Type B pancreatic cell (in vitro differentiated cells): ENCODE data around the gene PAFAH2. TPM values are rescaled to one million over a fixed set of nuclear protein-coding genes. Genes with fewer than 3 reads are reported as not detected.

Source experiments
- DNase-seq: peaks from one replicate; pipeline ENCODE4 v3.0.0; 2021; ENCODE audit warnings: mixed read lengths; ENCODE audit not compliant: unreplicated experiment; ENCODE audit errors: extremely low spot score
- H3K27ac Mint-ChIP-seq: 2 replicates; pipeline ENCODE4 v1.8.0; 2021; ENCODE audit warnings: mild to moderate bottlenecking, mixed read lengths
- H3K27me3 Mint-ChIP-seq: 2 replicates; pipeline ENCODE4 v1.8.0; 2021; ENCODE audit warnings: mixed read lengths
- H3K36me3 Mint-ChIP-seq: 2 replicates; pipeline ENCODE4 v1.8.0; 2021; ENCODE audit warnings: mixed read lengths
- H3K4me1 Mint-ChIP-seq: one replicate; pipeline ENCODE4 v1.8.0; 2021; ENCODE audit warnings: mixed read lengths; ENCODE audit not compliant: unreplicated experiment
- H3K4me3 Mint-ChIP-seq: 2 replicates; pipeline ENCODE4 v1.8.0; 2021; ENCODE audit warnings: mild to moderate bottlenecking, mixed read lengths
- H3K9me3 Mint-ChIP-seq: 2 replicates; pipeline ENCODE4 v1.8.0; 2021; ENCODE audit warnings: mixed read lengths
- CTCF ChIP-seq: fragments of 200-600 bp; sonication (generic); conservative IDR thresholded peaks from 2 replicates; pipeline ENCODE4 v1.5.0; 2021; ENCODE audit warnings: antibody characterized with exemption, mild to moderate bottlenecking
- total RNA-seq: library from RNA; stranded (reverse); gene quantifications from 2 replicates; pipeline ENCODE4 v1.2.1, GENCODE V29; 2021; ENCODE audit warnings: low replicate concordance

PAFAH2 gene
- total RNA-seq, 1 donor from 2014 or later = 16.7 TPM

- no peaks in the 10 kb centered on the region for H3K9me3 Mint-ChIP-seq
- H3K4me3 Mint-ChIP-seq = peak overlapping the region; percentile 22
- peak overlapping the region; percentile 63 for H3K27ac Mint-ChIP-seq
- DNase-seq = no peak
- TF ChIP-seq CTCF = no peak
- no peaks in the 10 kb centered on the region for H3K36me3 Mint-ChIP-seq
- peaks cover 10% of the 10 kb centered on the region for H3K27me3 Mint-ChIP-seq
- peaks cover 27% of the 10 kb centered on the region for H3K4me1 Mint-ChIP-seq
Measured at GRCh38 chr1:25926731-25927496, 70.9 kb downstream of the PAFAH2 start.

DNA sequence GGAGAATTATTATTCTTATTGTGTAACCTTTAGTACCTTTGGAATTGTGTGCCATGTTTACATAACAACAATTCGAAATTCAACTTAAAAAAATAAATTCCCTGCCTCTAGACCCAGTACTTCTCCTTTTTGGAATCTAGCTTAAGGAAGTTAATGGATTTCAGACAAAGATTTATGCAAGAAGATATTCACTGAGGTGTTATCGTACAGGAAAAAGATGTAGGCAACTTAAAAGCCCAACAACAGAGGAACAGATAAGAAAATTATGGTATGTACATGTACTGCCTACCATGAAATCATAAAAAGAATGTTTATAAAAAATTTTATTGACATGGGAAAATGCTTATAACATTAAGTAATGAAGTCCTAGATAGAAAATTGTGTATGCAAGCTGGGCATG is 73.4 kb downstream of the PAFAH2 start:
- H3K4me1 Mint-ChIP-seq = peaks cover 29% of the 10 kb centered on the region
- no peaks in the 10 kb centered on the region for H3K36me3 Mint-ChIP-seq
- TF ChIP-seq CTCF = no peak
- H3K4me3 Mint-ChIP-seq = no peak overlapping the region
- DNase-seq = no peak
- H3K27me3 Mint-ChIP-seq = peaks cover 14% of the 10 kb centered on the region
- no peak overlapping the region for H3K27ac Mint-ChIP-seq
- no peaks in the 10 kb centered on the region for H3K9me3 Mint-ChIP-seq

DNA sequence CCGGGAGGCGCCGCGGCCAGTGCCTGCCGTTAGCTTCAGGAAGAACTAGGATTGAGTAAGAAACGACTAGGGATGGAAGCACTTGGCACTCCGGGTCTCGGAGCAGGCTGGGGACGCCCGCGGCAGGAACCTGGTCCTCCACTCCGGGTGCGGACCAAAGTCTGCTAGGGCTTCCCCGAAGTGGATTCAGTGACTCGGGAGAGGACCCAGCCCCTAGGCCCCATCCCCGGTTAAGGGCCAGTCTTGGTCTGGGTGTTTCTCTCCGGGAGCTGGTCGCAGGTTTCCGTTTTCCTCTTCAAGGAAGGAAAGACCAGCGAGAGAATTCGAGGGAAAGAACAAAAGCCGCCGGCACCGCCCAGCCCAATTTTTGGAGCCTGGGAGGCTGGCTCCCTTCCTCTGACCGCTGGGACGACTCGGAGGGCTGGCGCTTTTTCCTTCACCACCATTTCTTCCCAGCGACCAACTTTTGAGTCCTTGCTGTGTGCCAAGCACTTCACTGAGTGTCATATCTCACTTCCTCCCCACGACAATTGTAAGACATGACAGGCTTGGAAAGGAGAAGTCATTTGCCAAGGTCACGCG is 74.8 kb downstream of the PAFAH2 start:
- Mint-ChIP-seq H3K27me3 (peaks cover 14% of the 10 kb centered on the region), H3K9me3 (no peaks in the 10 kb centered on the region), H3K36me3 (no peaks in the 10 kb centered on the region), H3K4me3 (peak overlapping the region; percentile 88), H3K27ac (peak overlapping the region; percentile 50), H3K4me1 (peaks cover 26% of the 10 kb centered on the region)
- DNase-seq = no peak
- TF ChIP-seq CTCF = no peak

DNA sequence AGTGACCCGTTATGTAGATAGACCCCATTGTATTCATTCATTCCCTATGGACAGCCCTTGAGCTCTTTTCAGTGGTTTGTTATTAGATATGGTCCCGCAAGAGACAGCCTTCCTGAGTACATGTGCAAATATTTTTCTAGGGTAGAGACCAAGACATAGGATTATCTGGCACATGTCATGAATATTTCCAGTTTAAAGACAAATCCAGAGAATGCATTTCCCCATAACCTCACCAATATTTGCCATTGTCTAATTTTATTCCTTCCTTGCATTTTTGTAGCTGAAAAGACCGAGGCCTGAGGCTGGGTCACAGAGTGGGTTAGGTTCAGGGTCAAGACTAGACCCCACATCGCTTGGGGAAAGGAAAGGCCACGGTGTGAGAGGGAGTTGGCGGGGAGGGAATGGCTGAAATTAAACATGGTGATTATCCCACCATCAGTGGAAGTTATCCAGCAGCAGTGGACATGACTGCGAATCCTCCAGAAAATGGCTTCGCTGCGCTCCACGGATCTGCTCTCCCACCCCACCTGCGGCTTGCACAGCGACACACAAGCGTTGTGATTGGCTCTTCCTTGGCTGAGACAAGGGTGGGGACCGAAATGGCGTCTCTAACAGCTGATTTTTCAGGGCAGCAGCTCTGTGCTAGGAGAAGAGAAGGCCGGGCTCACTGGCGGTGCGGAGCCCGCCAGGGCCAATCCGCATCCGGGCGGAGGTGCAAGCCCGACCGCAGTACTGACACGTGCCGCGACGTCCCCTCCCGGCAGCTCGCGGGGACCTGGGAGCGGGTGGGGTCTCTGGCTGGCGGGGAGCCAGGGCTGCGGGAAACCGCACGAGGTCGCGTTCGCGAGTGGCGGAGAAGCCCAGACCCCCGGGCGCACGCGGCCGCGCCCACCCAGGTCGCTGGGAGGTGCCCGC is 75.5 kb downstream of the PAFAH2 start:
- H3K36me3 Mint-ChIP-seq = no peaks in the 10 kb centered on the region
- H3K4me1 Mint-ChIP-seq = peaks cover 22% of the 10 kb centered on the region
- no peaks in the 10 kb centered on the region for H3K9me3 Mint-ChIP-seq
- peak overlapping the region; percentile 88 for H3K4me3 Mint-ChIP-seq
- TF ChIP-seq CTCF = no peak
- peak overlapping the region; percentile 71 for H3K27ac Mint-ChIP-seq
- DNase-seq = no peak
- H3K27me3 Mint-ChIP-seq = peaks cover 14% of the 10 kb centered on the region

DNA sequence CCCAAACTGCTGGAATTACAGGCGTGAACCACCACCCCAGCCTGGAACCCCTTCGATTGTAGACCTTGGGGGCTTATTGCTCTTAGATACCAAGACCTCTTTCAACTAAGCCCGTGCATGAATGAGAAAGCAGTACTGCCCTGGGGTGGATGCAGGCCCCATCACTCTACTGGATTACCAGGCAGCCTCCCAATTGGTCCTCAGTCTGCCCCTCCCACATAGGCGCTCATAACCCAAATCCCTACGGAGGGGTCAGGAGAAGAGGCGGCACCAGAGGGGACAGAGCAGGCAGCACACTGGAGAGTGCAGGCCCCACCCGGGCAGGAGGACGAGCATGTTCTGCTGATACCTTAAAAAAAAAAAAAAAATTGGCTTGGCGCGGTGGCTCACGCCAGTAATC is 79.2 kb downstream of the PAFAH2 start:
- Mint-ChIP-seq H3K27me3 (peaks cover 10% of the 10 kb centered on the region), H3K27ac (no peak overlapping the region), H3K4me1 (peaks cover 12% of the 10 kb centered on the region), H3K9me3 (no peaks in the 10 kb centered on the region), H3K4me3 (no peak overlapping the region), H3K36me3 (no peaks in the 10 kb centered on the region)
- DNase-seq = no peak
- no peak for TF ChIP-seq CTCF
